GM20000 (cell line): ENCODE measurements around the gene IFI6.

Experiments
- DNase-seq: peaks from one replicate; pipeline ENCODE4 v3.0.0; 2012; ENCODE audit warnings: low spot score
- TF ChIP-seq, protein P1 (sequence below): IDR thresholded peaks from 2 replicates; pipeline ENCODE4 v1.5.1; 2012; ENCODE audit warnings: mild to moderate bottlenecking, control low read depth; ENCODE audit errors: extremely low read depth, missing control alignments

Gene IFI6

DNA sequence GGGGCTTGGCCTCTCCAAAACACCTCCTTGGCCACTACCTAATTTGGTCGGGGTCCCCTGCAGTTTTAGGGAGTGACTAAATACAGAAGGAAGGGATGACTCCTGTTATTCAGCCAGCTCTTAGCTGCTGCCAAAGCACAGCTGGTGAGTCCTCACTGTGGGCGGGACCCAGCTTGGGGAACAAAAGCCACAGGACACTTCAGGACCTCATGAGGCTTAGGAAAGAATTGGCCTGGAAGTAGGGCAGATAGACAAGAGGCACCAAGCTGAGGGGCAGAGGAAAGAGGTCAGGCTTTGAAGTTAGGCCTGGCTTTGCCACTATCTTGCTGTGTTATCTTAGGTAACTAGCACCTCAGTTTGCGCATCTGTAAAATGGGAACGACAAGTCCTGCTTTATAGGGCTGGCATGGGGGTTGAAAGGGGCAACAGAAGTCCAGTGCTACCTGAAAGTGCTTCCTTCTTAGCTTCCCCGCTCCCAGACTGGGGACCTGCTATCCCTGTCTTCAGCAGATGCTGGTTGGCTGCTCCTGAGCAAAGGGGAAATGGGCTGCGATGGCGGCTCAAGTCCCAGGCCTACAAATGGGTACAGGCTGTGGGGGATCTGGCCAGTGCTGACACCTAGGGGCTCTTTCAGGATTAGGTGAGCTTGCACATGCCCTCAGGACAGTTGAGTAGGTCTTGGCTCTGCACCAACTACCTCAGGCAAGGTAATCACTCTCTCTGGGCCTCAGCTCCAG is 15.7 kb downstream of the IFI6 start:
- DNase-seq, result no peak

GRCh38 chr1:27655151-27655937 is 16.6 kb downstream of the IFI6 start:
- TF ChIP-seq, protein P1, sequence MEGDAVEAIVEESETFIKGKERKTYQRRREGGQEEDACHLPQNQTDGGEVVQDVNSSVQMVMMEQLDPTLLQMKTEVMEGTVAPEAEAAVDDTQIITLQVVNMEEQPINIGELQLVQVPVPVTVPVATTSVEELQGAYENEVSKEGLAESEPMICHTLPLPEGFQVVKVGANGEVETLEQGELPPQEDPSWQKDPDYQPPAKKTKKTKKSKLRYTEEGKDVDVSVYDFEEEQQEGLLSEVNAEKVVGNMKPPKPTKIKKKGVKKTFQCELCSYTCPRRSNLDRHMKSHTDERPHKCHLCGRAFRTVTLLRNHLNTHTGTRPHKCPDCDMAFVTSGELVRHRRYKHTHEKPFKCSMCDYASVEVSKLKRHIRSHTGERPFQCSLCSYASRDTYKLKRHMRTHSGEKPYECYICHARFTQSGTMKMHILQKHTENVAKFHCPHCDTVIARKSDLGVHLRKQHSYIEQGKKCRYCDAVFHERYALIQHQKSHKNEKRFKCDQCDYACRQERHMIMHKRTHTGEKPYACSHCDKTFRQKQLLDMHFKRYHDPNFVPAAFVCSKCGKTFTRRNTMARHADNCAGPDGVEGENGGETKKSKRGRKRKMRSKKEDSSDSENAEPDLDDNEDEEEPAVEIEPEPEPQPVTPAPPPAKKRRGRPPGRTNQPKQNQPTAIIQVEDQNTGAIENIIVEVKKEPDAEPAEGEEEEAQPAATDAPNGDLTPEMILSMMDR, result no peak
- DNase-seq, result no peak

More for the DNA sequence above, 15.7 kb downstream of the IFI6 start:
- TF ChIP-seq, protein P1, result peak; percentile 1

GRCh38 chr1:27652111-27652864 is 19.7 kb downstream of the IFI6 start:
- no peak for DNase-seq
- TF ChIP-seq, protein P1, result no peak

DNA sequence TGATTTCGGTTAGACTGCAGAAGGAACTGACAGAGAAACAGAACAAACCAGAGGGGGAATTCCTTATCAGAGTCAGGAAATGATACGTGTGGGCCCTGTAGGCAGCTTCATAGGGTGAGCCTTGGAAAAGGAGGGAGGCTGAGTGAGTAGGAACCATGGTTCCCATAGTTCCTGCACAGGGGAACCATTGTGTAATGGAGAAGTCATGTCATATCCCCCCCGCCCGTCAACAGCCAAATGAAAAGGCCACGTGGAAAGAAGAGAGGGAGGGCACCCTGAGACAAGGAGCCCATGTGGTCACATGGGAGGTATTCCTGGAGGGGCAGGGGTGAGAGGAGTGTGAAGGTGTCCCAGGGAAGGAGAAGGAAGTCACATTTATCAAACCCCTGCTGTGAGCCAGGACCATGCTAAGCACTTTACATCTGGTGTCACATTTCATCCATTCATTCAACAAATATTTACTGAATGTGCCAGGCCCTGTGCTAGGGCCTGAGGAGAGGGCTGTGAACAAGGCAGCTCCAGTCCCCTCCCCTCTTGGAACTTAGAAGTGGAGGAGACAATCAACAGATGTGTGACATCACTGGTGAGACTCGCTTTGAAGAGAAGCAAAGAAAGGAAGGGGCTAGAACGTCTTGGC is 21.3 kb downstream of the IFI6 start:
- TF ChIP-seq, protein P1, result no peak
- no peak for DNase-seq

GRCh38 chr1:27650171-27650538 is 21.8 kb downstream of the IFI6 start:
- TF ChIP-seq, protein P1, result no peak
- no peak for DNase-seq

DNA sequence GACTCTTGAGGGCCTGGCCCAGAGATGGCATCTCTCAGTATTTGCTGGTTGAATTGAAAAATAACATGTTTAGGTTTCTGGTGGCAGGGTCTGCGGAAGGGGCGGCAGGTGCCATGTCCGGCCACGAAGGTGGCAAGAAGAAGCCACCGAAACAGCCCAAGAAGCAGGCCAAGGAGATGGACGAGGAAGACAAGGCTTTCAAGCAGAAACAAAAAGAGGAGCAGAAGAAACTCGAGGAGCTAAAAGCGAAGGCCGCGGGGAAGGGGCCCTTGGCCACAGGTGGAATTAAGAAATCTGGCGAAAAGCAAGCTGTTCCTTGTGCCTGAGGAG is 22.7 kb downstream of the IFI6 start:
- TF ChIP-seq, protein P1, result no peak
- DNase-seq, result no peak
